GM19351 (cell line): ENCODE results near the gene MCTP1.
"Not testable (repeated sequence)": the region's sequence is repeated elsewhere in the genome, so short reads cannot be mapped to it uniquely, and the experiment has no call there.

Experiments used
- ATAC-seq: cut with Tn5 transposase; IDR thresholded peaks from one replicate; pipeline ENCODE4 v1.9.1; 2021; ENCODE audit warnings: mild to moderate bottlenecking, moderate library complexity; ENCODE audit not compliant: unreplicated experiment

Gene MCTP1

DNA sequence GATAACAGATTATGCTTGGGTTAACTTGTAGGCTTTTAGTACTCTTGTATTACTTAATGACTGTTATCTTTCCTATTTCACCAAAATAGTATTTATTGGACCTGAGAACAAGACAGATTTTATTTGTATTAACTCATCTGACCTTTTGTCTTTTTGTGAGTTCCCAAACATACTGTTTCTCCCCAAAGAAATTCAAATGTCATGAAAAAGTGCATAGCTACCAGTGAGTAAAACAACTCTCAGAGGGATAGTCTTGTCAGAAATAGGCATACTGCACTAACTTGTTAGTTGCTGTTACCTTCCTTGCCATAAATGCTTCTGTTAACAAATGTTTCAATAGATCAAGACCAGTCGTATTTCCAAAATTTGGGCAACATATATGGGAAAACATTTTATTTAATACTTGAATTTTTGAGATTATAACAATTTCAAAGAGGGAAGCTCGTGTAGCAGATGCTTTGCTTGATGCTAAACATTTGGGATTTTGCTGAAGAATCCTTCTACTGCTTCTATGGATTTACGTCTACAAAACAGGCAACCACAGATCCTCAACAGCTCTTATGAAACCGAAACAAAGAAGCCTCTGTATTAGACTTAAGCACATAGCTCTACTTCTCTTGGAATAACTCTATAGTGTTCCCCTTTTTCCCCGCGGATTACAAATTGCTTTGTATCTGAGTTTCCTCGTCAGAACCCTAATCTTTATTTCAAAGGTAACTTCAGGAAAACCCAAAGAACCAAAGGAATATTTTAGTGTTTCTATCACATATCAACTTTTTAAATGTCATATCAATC, 248.8 kb downstream of the MCTP1 start:
- no peak for ATAC-seq

DNA sequence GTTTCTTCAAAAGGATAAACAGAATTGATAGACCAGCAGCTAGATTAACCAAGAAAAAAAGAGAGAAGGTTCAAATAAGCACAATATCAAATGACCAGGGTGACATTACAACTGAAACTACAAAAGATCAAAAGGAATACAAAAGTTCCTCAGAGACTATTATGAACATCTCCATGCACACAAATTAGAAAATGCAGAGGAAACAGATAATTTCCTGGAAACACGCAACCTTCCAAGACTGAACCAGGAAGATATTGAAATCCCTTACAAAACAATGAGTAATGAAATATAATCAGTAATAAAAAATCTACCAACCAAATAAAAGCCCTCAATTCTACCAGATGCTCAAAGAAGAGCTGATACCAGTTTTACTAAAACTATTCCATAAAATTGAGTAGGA, 252.1 kb downstream of the MCTP1 start:
- ATAC-seq = no peak

GRCh38 chr5:95029569-95030366, 255.1 kb downstream of the MCTP1 start:
- ATAC-seq = peak; percentile 45

DNA sequence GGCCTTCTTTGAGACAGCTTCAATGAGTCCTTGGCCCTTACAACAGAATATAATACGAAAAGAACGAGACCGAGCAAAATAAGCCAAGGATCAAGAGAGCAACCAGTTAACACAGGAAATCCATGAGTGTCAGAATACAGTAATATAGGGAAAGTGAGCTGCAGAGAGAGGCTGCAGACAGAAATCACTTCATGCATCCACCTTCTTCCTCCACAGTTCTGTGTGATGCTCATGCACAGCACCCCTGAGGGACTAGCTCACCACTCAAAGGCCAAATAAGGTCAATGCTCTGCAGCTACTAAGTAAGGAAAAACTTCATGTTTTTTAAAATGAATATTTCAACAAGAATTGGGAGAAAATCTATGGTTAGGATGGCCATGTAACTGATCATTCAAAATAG, 257.1 kb downstream of the MCTP1 start:
- peak; percentile 47 for ATAC-seq

DNA sequence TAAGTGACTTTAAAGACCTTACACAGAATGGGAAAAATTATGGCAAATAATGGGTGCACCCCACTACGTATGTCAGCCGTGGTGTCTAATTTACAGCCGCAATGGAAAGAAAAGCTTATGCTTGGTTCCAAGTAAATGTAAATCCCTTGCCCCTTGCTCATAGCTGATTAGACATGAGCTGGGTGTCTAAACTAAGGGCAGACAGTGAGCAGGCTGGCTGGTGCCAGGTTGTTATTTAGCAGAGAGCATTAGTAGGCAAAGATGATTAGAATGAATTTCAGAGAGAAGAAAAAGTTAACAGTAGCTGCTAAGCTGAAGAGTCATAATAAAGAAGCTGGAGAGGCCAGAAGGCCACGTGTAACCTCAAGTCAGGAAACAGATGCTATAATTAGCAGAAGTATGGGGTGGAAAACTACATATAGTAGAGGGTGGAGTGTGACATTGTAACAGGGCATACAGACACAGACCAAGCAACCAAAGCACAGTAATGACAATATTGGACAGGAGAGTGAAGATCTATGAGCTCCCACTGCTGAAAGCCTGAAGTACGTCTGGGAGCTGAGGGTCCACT, 257.7 kb downstream of the MCTP1 start:
- ATAC-seq = peak; percentile 32

DNA sequence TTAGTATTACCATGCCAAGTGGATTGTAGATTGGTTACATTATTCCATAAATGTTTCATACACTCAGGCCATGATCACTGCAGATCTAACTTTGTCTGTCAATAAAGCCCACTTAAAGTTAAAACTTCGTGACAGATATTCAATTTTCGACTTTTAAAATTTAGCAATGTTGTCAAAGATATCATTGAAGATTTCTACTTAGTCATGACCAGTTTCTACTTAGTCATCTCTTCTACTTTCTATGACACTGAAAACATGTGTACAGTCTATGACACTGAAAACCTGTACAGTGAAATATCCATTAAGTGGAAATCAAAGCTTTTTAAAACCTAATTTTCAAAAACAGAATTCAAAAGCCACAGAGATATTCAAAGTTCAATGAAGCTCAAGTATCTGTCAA, 258.2 kb downstream of the MCTP1 start:
- no peak for ATAC-seq

GRCh38 chr5:95022967-95023695, 261.8 kb downstream of the MCTP1 start:
- peak; percentile 67 for ATAC-seq

DNA sequence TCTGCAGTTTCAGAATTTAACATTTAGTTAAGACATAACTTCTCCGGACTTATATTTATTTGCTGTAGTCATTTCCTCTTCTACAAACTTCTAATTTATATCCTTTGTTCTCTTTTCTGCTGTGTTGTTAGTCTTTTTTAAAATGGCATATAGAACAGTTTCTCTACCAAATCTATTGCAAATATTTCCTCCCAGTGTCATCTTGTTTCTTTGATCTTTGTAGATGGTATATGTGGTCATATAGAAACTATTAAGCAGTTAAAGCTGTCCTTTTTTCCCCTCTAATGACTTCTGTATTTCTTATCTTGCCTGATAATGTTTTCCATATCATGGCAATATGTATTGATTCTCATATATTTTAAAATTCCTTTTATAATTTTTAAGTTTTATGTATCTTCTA, 264.5 kb downstream of the MCTP1 start:
- ATAC-seq = peak; percentile 56

DNA sequence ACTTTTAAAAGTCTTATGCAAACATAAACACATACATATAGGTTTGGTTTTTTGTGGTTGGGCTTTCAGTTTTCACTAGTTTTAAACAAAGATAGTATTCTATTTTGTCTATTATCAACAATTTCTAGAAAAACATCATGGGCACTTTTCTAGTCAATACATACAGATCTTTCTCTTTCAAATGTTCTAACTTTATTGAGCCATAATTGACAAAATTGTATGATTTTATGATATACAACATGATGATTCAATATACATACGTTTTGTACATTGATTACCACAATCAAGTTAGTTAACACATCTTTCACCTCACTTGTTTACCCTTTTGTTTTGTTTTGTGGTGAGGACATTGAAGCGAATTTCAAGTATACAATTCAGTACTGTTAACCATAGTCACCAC, 265.9 kb downstream of the MCTP1 start:
- ATAC-seq = no peak

- no peak for ATAC-seq
These were observed 266.4 kb downstream of the MCTP1 start for GRCh38 chr5:95018511-95018910.

DNA sequence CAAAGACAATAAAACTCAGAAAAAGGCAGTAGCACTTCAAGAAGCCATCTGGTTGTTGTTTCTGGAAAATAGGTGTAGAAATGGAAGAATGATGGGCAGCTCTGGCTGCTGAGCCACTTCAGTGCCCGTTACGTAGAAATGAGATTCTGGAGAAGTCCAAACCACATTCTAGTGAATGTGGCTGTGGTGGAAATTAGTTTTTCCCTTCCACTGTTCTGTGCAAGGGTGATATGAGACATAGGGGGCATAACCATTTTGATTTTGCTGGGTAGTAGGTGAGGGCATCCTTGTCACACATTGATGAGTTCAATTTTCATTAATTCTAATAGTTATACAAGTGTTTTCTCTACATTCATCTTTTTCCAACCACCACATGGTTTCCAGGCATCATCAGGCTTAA, 275.1 kb downstream of the MCTP1 start:
- no peak for ATAC-seq

DNA sequence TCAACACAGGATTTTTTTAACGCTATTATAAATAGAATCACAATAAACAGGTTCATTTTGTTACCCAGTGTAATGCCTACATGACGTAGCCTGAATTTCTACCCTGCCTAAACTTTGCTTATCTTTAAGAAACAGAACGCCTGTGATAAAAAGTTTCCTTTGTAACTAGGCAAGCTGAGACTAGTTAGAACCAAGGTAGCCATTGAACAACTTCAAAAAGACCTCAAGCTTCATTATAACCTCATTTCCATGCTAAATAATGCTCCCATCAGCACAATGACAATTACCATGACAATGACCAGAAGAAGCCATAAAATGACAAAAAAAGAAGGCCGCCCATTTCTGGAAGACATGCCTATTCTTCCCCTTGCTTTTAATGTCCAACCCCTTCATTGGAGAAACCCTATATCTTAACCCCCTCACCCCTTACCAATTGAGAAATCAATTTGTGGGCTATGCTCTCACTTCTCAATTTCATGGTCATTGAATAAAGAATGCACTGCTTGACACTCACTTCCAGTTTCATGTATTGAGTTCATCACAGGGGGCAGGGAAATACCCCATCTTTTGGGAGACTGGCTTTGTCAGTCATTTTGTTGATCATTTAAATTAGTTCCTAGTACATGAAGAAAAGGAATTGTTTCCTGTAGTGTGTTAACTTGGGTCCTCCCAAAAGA, 276.8 kb downstream of the MCTP1 start:
- peak; percentile 83 for ATAC-seq

- no peak for ATAC-seq
These were observed 279.1 kb downstream of the MCTP1 start for GRCh38 chr5:95005811-95006210.

GRCh38 chr5:94998670-94999069, 286.2 kb downstream of the MCTP1 start:
- no peak for ATAC-seq

- ATAC-seq = not testable (repeated sequence)
These were observed 290.4 kb downstream of the MCTP1 start for GRCh38 chr5:94994537-94994936.

- ATAC-seq = no peak
These were observed 291.4 kb downstream of the MCTP1 start for GRCh38 chr5:94993491-94993890.

GRCh38 chr5:94992325-94992724, 292.6 kb downstream of the MCTP1 start:
- peak; percentile 78 for ATAC-seq

DNA sequence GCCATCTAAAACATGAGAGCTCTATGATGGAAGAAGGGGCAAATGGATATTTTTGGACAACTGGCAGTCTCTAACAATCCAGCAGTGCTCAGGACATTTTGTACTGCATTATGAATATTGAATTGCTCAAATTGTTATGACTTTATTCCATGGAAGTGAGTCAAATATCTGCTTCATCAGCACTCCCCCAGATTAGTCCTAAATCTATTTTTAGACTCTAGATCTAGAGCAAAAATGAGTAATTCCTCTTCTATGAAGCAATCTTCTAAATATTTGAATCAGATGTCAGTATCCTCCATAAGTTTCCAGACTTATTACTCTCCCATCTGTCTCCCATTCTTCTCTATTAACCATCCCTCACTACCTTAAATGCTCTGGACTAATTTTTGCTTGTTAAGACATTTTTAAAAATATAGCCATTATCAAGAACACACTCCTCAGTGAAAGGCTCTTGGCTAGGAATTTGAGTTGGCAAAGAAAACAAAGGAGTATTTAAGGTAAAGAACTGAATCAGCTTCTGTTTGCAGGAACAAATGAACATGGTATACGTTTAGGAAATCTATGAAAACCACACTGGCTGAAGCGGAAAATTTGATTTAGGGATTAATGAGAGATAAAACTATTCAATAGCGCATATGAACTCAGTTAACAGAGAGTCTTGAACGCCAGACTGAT, 300.9 kb downstream of the MCTP1 start:
- no peak for ATAC-seq

GRCh38 chr5:94977437-94977836, 307.5 kb downstream of the MCTP1 start:
- ATAC-seq = no peak

DNA sequence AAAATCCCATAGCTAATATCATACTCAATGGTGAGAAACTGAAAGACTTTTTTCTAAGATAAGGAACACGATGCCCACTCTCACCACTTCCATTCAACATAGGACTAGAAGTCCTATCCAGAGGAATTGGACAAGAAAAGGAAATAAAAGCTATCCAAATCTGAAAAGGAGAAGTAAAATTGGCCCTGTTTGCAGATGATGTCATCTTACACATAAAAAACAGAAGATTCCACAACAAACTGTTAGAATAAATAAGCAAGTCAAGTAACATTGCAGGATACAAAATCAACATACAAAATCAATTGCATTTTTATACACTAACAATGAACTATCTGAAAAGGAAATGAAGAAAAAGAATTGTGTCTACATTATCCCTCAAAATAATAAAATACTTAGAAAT, 308.0 kb downstream of the MCTP1 start:
- ATAC-seq = no peak
